Keratinocyte (primary cell): ENCODE results near the gene CDYL2. TPM values are rescaled to one million over a fixed set of nuclear protein-coding genes. Genes with fewer than 3 reads are reported as not detected.

ENCODE experiments used
- DNase-seq: peaks from one replicate; pipeline ENCODE4 v3.0.0-alpha.2; 2011; ENCODE audit warnings: low read depth, missing footprints, low spot score
- FAIRE-seq: peaks from 2 replicates; lab custom pipeline; 2011; peaks lifted over from hg19 to GRCh38; lab: Jason Lieb, UNC
- H2AFZ ChIP-seq: 2 replicates; pipeline ENCODE4 v1.6.0; 2012; ENCODE audit warnings: low read length, control low read depth, inconsistent platforms; ENCODE audit not compliant: control insufficient read depth
- H3K27ac ChIP-seq: 2 replicates; pipeline ENCODE4 v1.5.1; 2011; ENCODE audit warnings: low read length; ENCODE audit not compliant: control insufficient read depth, insufficient read depth
- H3K27me3 ChIP-seq: 3 replicates; pipeline ENCODE4 v1.6.0; 2011; ENCODE audit warnings: low read length; ENCODE audit not compliant: control insufficient read depth, insufficient read depth; ENCODE audit errors: extremely low read depth
- H3K36me3 ChIP-seq, 2 experiments: 2 replicates in 1 of 2; 3 replicates in 1 of 2; pipeline ENCODE4 v1.5.1; 2011; ENCODE audit warnings: low read length in 2 of 2, mild to moderate bottlenecking in 1 of 2; ENCODE audit not compliant: control insufficient read depth in 2 of 2, insufficient read depth in 2 of 2; ENCODE audit errors: extremely low read depth in 1 of 2
- H3K4me1 ChIP-seq: 3 replicates; pipeline ENCODE4 v1.5.1; 2011; ENCODE audit warnings: low read length; ENCODE audit not compliant: control insufficient read depth, insufficient read depth; ENCODE audit errors: extremely low read depth
- H3K4me2 ChIP-seq: 3 replicates; pipeline ENCODE4 v1.6.0; 2011; ENCODE audit warnings: low read depth, low read length; ENCODE audit not compliant: control insufficient read depth, insufficient read depth; ENCODE audit errors: extremely low read depth
- H3K4me3 ChIP-seq, 3 experiments: fragments of 200-600 bp in 1 of 3; sonication (generic) in 1 of 3; 2 replicates in 2 of 3; 3 replicates in 1 of 3; pipeline ENCODE4 v1.5.1; 2011 to 2016; ENCODE audit warnings: low read length in 3 of 3, mild to moderate bottlenecking in 3 of 3, control low read depth in 2 of 3, inconsistent platforms in 1 of 3, low read depth in 1 of 3, mixed read lengths in 1 of 3, mixed run types in 1 of 3, moderate library complexity in 1 of 3; ENCODE audit not compliant: control insufficient read depth in 2 of 3, insufficient read depth in 2 of 3; ENCODE audit errors: extremely low read depth in 1 of 3
- H3K79me2 ChIP-seq: 2 replicates; pipeline ENCODE4 v1.6.0; 2012; ENCODE audit warnings: low read length; ENCODE audit not compliant: control insufficient read depth, insufficient read depth
- H3K9ac ChIP-seq: 3 replicates; pipeline ENCODE4 v1.6.0; 2011; ENCODE audit warnings: low read length; ENCODE audit not compliant: control insufficient read depth, insufficient read depth; ENCODE audit errors: extremely low read depth
- H3K9me1 ChIP-seq: 3 replicates; pipeline ENCODE4 v1.6.0; 2011; ENCODE audit warnings: low read length; ENCODE audit not compliant: control insufficient read depth, insufficient read depth; ENCODE audit errors: extremely low read depth
- H3K9me3 ChIP-seq: 2 replicates; pipeline ENCODE4 v1.5.1; 2012; ENCODE audit warnings: low read depth, low read length; ENCODE audit not compliant: control insufficient read depth
- H4K20me1 ChIP-seq: 3 replicates; pipeline ENCODE4 v1.6.0; 2011; ENCODE audit warnings: low read length; ENCODE audit not compliant: control insufficient read depth, insufficient read depth; ENCODE audit errors: extremely low read depth
- EZH2 ChIP-seq: IDR thresholded peaks from one replicate; pipeline ENCODE4 v1.6.1; 2012; ENCODE audit warnings: inconsistent platforms, mild to moderate bottlenecking, low read length, moderate library complexity
- dilution Hi-C: fragments of 300-500 bp; cut with MboI; formaldehyde crosslinking; loops from one replicate; pipeline ENCODE4 v1.7.0; 2020; ENCODE audit warnings: low sequenced_read_pairs; ENCODE audit not compliant: extremely low pct_ligation_motif_present
- polyA plus RNA-seq, 5 experiments: library from polyadenylated mRNA; depleted of rRNA in 3 of 5; stranded (reverse) in 3 of 5; stranded (forward) in 1 of 5; unstranded in 1 of 5; fragments of >200 nt; gene quantifications; 1 replicate in 1 of 5; 2 replicates in 3 of 5; 3 replicates in 1 of 5; pipeline versions ENCODE4 v1.2.1 to v1.2.3, GENCODE V29; 2011 to 2012; ENCODE audit warnings: missing spikeins in 2 of 5, low read depth in 1 of 5, low replicate concordance in 1 of 5
- TF ChIP-seq, protein P1 (sequence below), 3 experiments: IDR thresholded peaks in 1 of 3; conservative IDR thresholded peaks in 1 of 3; optimal IDR thresholded peaks in 1 of 3; 2 replicates in 2 of 3; 3 replicates in 1 of 3; pipeline versions ENCODE3 to v1.5.1; 2011; ENCODE audit warnings: low read length in 3 of 3, mild to moderate bottlenecking in 3 of 3, moderate library complexity in 2 of 3, control low read depth in 1 of 3, inconsistent platforms in 1 of 3; ENCODE audit not compliant: insufficient read depth in 2 of 3; ENCODE audit errors: extremely low read depth in 1 of 3

Gene CDYL2
- polyA plus RNA-seq, 1 donor (not counting 4 experiments of a cell fraction or from before 2014, with no cell fraction given), result 2.0 TPM

DNA sequence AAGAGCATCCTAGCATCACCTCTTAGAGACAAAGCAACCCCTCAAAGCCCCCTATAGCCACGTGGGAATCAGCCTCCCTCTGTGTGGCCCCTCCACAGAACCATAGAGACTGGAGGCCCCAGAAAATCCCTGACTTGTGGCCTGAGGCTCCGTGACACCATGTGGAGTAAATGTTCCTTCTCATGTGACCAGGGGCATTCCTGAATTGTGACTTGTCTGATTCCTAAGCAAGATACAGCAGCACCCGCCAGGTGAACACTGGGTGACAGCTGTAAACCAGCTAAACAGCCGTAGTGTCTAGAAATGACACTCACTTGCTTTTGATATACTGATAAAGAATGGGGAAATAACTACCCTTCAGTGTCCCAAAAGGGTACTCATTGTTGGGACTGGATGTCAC is 184.6 kb downstream of the CDYL2 start:
- Histone ChIP-seq H3K27me3 (no peaks in the 10 kb centered on the region), H2AFZ (peak overlapping the region; percentile 20), H3K79me2 (no peaks in the 10 kb centered on the region), H3K9me1 (no peaks in the 10 kb centered on the region), H3K9me3 (no peaks in the 10 kb centered on the region), H3K4me2 (peak overlapping the region; percentile 18), H3K27ac (peak overlapping the region; percentile 35), H3K4me3 (no peak overlapping the region), H3K36me3 (peaks cover 0 to 1% of the 10 kb centered on the region in 2 experiments), H4K20me1 (no peaks in the 10 kb centered on the region), H3K4me1 (peaks cover 20% of the 10 kb centered on the region), H3K9ac (no peak overlapping the region)
- TF ChIP-seq, protein P1, sequence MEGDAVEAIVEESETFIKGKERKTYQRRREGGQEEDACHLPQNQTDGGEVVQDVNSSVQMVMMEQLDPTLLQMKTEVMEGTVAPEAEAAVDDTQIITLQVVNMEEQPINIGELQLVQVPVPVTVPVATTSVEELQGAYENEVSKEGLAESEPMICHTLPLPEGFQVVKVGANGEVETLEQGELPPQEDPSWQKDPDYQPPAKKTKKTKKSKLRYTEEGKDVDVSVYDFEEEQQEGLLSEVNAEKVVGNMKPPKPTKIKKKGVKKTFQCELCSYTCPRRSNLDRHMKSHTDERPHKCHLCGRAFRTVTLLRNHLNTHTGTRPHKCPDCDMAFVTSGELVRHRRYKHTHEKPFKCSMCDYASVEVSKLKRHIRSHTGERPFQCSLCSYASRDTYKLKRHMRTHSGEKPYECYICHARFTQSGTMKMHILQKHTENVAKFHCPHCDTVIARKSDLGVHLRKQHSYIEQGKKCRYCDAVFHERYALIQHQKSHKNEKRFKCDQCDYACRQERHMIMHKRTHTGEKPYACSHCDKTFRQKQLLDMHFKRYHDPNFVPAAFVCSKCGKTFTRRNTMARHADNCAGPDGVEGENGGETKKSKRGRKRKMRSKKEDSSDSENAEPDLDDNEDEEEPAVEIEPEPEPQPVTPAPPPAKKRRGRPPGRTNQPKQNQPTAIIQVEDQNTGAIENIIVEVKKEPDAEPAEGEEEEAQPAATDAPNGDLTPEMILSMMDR (optimal IDR thresholded peaks at IDR 0.05 in 1 of 3, IDR thresholded peaks at IDR 0.05 in 1 of 3, conservative IDR thresholded peaks at IDR 0.05 in 1 of 3; ENCODE audit: extremely low read depth in 1 of 3, insufficient read depth in 2 of 3, low read length in 3 of 3), result no peak
- no peak for TF ChIP-seq EZH2
- dilution Hi-C loops, result no loop called here
- no peak for DNase-seq
- FAIRE-seq, result no peak

DNA sequence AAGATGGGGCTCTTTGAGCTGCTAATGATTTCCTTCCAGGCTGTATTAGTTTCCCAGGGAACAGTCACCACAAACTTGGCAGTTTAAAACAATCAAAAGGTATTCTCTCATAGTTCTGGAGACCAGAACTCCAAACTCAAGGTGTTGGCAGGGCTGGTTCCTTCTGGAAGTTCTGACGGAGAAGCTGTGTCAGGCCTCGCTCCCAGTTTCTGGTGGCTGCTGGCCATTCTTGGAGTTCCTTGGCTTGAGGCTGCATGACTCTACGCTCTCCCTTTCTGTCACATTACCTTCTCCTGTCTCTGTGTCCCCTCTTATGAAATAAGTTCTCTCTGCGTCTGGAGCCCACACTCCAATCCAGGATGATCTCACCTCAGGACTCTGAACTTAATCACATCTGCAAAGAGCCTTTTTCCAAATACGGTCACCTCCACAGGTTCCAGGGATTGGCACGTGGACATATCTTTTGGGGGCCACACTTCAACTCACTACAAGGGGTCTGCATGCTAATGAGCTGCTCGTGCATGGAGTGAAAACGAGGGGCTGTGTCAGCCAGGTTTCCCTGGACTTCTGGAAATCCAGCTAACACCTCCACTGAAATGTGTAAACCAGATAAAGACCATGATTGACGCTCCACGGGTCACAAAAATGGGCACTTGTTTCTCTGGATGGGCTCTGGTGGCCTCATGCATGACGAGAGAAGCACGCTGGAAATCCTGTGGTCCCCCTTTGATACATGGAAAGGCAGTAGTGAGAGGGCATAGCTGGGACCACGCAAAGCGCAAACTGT is 185.3 kb downstream of the CDYL2 start:
- FAIRE-seq (no peak), DNase-seq (no peak)
- Histone ChIP-seq H3K27ac (peak overlapping the region; percentile 35), H3K79me2 (no peaks in the 10 kb centered on the region), H3K9me1 (no peaks in the 10 kb centered on the region), H3K4me1 (peaks cover 25% of the 10 kb centered on the region), H3K36me3 (peaks cover 0 to 1% of the 10 kb centered on the region in 2 experiments), H3K9me3 (peaks cover 2% of the 10 kb centered on the region), H3K9ac (no peak overlapping the region), H3K27me3 (no peaks in the 10 kb centered on the region), H3K4me3 (no peak overlapping the region), H3K4me2 (no peak overlapping the region), H4K20me1 (no peaks in the 10 kb centered on the region), H2AFZ (no peak overlapping the region)
- dilution Hi-C loops, result no loop called here
- TF ChIP-seq, protein P1 (optimal IDR thresholded peaks at IDR 0.05 in 1 of 3, IDR thresholded peaks at IDR 0.05 in 1 of 3, conservative IDR thresholded peaks at IDR 0.05 in 1 of 3; ENCODE audit: extremely low read depth in 1 of 3, insufficient read depth in 2 of 3, low read length in 3 of 3), result no peak
- TF ChIP-seq EZH2, result no peak
